Brain pericyte (primary cell): ENCODE measurements around the gene TMEM50A.
"Not testable (repeated sequence)": the region's sequence is repeated elsewhere in the genome, so short reads cannot be mapped to it uniquely, and the experiment has no call there.

Experiments
- DNase-seq: peaks from one replicate; pipeline ENCODE4 v3.0.0-alpha.2; 2012; ENCODE audit warnings: low read depth, low spot score

TMEM50A gene

DNA sequence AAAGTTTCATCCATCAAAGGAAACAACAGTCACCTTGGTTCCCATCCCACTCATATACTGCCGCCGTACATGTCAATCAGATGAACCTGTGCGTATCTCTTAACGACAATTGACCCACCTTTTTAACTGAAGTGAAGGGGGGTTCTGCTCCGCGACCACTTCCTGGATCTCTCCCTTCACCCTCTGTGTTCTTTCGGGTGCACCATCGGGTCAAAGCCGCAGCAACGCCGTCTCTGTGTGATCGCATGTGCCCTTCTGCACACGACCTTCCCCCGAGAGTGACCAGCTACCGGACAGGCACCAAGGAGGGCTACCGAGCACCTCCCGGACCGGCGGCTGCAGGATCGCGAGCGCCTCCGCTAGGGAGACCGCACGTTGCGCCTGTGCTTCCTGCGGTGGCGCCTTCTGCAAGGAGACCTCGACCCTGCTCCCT lies 1.2 kb upstream of the TMEM50A start:
- not testable (repeated sequence) for DNase-seq

DNA sequence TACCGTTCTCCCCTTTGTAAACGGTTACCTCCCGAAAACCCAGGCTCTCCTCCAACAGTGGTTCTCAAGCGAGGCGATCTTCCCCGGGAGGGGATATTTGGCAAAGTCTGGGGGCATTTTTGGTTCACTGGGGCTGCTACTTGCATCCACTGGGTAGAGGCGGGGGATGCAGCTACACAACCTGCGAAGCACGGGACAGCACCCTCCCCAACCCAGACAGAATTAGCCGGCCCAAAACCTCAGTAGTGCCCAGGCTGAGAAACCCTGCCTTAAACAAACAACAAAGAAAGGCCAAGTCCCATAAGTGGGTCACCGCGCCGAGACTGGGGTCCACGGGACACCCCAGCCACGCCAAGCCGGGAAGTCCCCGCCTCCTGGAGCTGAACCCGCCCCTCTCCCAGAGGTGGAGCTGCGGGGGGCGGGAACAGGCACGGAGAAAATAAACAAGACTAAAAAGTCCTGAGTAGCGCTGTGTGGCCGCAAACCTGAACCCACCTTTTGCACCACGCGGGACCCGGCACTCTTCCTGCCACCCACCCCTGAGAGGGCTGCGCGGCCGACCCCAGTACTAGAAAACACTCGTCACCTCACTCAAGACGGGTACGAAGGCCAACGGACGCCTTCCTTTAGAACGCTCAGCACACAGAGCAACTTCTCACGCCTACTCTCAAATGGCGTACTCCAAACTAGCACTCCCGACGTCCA lies 499 bp upstream of the TMEM50A start:
- DNase-seq, result not testable (repeated sequence)

DNA sequence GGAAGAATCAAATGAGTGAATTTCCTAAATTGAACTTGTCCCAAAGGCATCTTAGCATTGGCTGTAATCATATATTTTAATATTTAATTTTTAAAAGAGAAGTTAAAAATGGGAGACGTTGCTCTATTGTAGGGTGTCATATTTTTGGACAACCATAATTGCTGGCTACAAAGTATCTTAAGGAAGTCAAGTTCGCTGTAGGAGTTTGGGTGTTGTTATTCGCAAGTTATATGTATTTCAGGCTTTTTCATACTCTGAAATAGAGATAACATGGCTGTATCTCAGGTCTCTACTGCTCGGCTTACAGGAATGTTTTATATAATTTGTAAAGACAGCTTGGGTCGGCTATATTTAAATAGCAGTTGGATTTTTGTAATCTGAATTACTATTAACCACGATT lies 852 bp downstream of the TMEM50A start:
- no peak for DNase-seq

DNA sequence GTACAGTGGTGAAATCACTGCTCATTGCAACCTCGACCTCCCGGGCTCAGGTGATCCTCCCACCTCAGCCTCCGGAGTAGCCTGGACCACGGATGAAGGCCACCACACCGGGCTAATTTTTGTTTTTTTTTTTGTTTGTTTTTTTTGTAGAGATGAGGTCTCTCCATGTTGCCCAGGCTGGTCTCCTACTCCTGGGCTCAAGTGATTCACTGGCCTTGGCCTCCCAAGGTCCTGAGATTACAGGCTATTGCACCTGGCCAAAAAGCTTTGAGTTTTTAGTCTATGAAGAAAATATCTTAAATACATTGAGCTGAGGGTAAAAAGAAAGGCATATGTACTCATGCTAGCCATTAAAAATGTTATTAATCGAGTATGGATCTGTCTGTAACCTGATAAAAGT lies 3.6 kb downstream of the TMEM50A start:
- DNase-seq, result no peak

DNA sequence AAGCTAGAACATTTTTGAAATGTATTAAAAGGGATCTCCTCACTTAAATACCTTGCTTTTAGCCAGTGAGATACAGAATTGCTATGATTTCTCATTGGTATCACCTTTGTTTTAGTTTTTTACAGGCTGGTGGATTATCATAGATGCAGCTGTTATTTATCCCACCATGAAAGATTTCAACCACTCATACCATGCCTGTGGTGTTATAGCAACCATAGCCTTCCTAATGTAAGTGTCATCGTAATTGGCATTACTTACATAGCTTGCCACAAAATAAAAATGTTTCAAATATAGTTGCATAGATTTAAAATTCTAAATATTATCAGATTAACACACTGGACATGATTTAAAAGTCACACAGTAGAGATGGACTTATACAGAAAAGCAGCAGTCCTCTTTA lies 4.7 kb downstream of the TMEM50A start:
- DNase-seq, result no peak

DNA sequence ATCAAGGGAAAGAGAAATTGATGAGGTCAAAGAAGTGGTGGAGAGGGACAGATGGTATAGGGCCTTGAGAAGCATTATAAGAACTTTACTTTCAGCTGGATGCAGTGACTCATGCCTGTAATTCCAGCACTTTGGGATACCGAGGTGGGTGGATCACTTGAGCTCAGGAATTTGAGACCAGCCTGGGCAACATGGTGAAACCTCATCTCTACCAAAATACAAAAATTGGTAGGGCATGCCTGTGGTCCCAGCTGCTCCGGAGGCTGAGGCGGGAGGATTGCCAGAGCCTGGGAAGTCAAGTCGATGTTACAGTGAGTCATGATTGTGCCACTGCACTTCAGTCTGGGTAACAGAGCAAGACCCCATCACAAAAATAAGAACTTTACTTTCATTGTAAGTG lies 5.7 kb downstream of the TMEM50A start:
- DNase-seq, result no peak

DNA sequence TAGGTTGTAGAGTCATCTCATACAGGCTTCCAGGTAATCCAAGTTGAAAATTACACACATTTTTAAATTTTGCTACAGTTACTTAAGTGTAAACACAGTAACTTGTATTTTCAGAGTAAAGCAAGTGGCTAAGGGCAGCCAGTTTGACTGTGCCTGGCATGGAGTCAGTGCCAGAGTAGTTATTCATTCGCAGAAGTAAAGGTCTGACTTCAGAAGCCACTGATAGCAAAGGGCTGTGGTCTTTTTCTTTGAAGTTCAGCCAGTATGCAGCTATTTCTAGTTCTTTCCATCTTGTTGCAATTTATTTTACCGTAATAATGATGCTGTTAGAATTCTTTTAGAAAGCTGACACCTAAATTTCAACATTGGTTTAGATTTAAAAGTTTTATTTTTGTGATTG lies 9.4 kb downstream of the TMEM50A start:
- no peak for DNase-seq

DNA sequence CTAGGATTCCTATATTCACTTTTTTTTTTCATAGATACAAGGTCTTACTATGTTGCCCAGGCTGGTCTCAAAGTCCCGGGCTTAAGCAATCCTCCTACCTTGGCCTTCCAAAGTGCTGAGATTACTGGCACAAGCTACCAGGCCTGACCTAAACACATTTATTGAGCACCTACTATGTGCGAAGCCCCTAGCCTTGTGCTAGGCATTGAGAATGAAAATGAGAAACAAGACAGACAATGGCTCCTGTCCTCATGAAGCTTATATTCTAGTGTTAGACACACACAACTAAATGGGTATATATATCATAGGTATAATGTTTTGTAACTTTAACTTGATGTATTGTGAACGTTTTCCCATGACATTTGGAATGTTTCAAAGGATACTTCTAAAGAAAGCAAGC lies 11.5 kb downstream of the TMEM50A start:
- no peak for DNase-seq

DNA sequence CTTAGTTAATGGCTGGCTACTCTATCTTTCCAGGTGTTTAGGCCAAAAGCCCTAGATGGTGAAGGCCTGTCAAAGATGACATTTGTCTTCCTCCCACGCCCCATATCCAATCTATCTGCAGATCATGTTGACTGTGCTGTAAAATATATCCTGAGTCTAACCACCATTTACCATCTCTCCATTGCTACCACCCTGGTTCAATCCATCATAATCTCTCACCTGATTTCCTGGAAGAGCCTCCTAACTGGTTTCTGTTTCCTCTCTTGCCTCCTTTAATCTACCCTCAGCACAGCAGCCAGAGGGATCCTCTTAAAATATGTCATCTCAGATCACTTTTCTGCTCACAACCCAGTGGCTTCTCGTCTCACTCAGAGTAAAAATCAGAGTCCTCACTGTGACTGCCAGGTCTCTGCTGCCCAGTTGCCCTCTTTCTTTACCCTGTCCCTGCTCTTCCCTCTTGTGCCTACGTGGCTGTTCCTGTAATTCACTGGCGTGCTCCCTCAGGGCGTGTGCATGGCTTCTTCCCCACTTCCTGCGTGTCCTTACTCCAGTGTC lies 17.8 kb downstream of the TMEM50A start:
- DNase-seq, result no peak

DNA sequence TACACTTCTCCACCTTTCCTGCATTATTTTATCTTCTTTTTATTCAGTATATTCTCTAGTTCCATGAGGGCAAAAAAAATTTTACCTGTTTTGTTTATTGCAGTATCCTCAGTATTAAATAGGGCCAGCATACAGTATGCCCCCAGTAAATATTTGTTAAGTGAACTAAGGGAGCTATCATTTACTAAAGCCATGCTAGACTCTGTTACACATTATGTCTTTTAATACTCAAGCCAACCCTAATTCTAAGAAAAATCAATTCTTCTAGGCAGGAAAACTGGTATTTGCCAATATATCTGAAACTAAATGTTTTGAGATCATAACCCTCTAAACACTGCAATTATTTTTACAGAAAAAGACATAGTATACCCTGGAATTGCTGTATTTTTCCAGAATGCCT lies 18.3 kb downstream of the TMEM50A start:
- DNase-seq, result no peak

DNA sequence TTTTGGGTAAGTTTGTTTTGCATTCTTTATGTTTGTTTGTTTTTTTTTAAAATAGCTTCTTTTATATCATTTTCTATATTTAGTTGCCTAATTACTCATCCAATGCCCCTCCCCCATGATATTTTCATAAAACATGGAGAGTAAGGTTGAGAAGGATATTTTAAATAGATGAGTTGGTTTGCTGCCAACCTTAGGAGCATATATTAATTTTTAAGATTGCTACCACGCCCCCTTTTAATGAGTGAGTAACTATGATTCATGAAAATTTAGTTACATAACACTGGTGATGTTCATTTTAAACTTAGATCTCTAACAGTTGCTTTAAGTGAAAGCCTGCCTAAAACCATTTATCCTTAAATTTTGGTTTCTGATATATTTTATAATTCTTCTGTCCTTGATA lies 18.7 kb downstream of the TMEM50A start:
- no peak for DNase-seq

DNA sequence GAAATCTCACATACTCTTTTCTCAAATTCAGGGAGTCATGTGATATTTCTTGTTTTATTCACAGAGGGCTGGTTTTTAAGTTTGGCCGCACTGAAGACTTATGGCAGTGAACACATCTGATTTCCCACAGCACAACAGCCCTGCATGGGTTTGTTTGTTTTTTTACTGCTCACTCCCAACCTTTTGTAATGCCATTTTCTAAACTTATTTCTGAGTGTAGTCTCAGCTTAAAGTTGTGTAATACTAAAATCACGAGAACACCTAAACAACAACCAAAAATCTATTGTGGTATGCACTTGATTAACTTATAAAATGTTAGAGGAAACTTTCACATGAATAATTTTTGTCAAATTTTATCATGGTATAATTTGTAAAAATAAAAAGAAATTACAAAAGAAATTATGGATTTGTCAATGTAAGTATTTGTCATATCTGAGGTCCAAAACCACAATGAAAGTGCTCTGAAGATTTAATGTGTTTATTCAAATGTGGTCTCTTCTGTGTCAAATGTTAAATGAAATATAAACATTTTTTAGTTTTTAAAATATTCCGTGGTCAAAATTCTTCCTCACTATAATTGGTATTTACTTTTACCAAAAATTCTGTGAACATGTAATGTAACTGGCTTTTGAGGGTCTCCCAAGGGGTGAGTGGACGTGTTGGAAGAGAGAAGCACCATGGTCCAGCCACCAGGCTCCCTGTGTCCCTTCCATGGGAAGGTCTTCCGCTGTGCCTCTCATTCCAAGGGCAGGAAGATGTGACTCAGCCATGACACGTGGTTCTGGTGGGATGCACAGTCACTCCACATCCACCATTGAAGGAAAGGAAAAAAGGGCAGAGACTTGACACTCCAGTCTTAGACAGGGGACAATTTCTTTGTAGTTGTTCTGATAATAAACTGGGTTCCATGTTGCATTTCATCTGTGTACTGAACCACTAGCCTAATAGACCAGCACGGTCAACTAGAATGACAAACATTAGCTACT lies 22.8 kb downstream of the TMEM50A start:
- no peak for DNase-seq

DNA sequence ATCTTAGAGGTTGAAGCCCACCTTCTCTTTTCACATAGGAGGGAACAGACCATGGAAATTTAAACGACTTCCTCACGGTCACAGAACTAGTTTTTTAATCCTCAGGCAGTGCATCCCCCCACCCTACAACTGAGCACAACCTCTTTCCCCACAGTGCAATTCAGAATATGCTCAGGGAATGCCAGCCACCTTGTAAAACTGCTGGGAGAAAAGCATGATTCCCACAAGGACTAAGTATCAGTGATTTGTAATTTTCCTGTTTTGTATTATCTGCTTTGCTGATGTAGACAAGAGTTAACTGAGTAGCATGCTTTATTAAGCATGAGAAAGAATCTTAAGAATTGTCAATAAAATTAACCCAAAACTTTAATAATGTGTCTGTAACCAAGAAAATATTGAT lies 23.8 kb downstream of the TMEM50A start:
- DNase-seq, result no peak

DNA sequence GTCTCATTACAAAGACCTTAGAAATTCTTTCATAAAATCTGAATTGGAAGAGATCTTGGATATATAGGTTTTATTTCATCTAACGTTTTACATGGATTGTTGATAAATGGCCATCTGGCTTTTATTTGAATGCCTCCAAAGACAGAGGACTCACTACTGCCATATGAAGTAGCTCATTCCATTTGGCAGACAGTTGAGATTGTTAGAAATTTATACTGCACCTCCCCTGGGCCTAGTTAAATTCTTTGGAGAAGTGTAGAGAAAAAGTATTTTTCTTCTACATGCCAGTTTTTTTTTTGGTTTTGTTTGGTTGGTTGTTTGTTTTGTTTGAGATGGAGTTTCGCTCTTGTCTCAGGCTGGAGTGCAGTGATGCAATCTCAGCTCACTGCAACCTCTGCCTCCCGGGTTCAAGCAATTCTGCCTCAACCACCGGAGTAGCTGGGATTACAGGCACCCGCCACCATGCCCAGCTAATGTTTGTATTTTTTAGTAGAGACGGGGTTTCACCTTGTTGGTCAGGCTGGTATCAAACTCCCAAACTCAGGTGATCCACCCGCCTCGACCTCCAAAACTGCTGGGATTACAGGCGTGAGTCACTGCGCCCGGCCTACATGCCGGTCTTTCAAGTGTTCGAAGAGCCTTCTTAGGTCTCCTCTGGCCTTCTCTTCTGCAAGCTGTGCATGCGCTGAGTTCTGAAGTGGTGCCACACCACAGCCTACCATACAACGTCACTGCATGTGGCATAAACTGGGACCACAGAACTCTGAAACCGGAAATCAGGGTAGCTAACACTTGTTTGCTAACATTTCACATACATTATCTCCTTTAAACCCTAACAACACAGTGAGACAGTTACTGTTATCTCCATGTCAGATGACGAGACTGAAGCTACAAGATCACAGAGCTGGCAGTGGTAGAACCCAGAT lies 24.8 kb downstream of the TMEM50A start:
- DNase-seq, result not testable (repeated sequence)

DNA sequence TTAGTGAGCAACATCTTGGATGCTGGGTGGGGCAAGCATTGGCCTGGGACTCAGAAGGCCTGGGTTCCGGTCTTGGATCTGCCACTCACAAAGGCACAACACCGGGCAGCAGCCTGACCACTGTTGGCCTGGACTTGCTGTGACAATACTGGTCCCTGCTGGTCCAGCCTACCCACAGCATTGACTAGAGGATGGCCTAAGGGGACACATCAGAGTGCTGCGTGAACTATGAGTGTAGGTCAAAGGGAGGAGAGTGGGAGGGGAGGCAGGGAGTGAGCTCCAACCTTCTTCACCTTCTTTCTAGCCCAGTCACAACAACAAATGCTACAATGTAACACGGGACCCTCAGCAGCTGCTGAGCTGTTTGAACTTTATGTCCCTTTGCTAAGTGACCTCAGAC lies 31.1 kb downstream of the TMEM50A start:
- DNase-seq, result no peak

DNA sequence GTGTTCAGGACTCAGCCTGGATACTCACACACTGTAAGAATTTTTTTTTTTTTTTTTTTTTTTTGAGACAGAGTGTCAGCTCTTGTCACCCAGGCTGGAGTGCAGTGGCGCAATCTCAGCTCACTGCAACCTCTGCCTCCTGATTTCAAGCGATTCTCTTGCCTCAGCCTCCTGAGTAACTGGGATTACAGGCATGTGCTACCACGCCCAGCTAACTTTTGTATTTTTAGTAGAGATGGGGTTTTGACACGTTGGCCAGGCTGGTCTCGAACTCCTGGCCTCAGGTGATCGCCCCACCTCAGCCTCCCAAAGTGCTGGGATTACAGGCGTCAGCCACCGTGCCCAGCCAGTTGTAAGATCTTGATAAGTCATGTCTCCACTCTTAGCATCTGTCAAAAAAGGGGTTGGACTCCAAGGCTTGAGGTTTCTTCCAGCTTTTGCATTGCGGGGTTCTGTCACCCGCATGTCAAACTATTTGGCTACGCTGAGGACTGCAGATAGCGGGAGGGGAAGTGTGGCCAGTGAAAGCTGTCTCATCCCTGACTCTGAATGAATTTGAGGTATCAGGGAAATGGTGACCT lies 31.6 kb downstream of the TMEM50A start:
- not testable (repeated sequence) for DNase-seq

DNA sequence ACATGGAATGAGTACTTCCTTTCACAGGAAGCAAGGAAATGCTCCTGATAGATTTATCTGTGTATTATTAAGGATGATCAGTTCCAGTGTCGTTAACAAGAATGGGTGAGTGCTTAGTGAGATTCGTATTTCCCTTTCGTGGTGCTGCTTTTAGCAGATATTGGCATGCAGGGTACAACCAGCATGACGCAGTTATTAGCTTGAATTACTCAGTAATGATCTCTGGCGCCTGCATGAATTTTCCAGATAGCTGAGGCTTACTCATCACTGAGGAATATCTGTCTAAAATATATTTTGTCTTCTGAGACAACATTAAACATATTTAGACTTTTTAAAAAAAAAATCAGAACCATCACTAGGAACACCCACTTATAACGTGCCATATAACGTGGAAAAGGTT lies 33.6 kb downstream of the TMEM50A start:
- DNase-seq, result not testable (repeated sequence)

DNA sequence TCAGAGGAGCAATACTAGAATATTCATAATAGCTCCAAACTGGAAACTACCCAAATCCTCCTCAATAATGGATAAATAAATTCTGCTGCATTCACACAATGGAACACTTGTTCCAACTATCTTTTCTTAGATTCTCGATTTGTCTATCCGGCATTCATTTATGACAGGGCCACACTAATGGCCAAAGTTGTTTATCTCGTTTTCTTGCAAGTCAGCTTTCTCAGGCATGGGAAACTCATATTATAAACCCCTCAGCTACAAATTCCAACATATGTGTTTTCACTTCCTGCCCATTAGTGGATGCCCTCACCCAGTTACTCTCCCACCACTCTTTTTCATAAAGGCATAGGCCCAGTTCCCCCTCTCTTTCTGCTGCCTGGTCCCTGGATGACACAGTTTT lies 40.2 kb downstream of the TMEM50A start:
- not testable (repeated sequence) for DNase-seq

DNA sequence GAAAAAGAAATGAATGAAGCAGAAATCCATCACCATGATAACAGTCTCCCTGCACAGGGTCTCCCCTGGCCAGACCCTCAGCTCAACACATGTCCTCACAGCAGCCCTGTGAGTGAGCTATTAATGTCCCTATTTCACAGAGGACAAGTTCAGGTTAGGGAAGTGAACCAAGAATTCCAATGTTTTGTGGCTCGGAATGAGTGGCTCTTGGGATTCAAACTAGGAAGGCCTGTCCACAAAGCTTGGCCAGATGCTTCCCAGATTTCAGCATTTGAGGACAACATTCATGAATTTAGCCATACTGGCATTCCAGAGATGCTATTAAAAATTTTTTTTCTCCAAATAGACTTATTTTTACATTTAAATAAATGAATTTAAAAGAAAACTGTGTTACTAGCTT lies 44.4 kb downstream of the TMEM50A start:
- DNase-seq, result not testable (repeated sequence)

DNA sequence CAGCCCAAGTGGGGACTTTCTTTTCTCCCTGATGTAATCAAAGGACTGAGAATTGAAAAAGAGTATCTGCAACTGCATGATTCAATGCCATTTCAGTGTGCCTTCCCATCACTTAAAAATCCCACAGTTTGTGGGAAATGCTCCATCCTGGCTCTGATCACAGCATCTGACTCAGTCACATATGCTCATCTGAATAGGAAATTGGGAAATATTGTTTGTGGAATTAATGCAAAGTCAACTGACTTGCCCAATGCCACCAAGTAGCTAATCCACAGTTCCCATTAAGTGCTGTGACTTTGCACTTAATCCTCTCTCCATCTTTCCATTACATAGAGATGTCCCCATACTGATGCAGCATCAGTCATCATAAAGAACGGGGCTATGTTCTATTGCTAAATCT lies 45.0 kb downstream of the TMEM50A start:
- not testable (repeated sequence) for DNase-seq

DNA sequence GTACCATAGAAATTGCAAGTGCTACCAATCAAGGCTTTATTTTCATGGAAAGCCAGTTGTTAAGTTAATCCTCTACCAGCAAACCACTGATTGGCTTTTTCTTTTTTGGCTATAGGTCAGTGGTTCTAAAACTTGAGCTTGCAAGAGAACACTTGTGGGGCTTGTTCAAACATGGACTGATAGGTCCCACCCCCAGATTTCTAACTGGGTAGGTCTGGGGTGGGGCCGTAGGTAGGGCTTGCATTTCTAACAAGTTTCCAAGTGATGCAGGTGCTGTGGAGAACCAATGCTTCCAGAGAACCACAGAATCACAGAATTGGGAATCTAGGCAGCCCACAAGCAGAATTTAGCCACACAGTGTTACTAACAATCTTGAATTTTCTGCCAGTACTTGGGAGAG lies 45.7 kb downstream of the TMEM50A start:
- DNase-seq, result not testable (repeated sequence)
